Keratinocyte (primary cell): Measurements from ENCODE around the gene ILK. TPM values are rescaled to one million over a fixed set of nuclear protein-coding genes. Genes with fewer than 3 reads are reported as not detected.

Source experiments
- DNase-seq: peaks from one replicate; pipeline ENCODE4 v3.0.0-alpha.2; 2011; ENCODE audit warnings: low read depth, missing footprints, low spot score
- FAIRE-seq: peaks from 2 replicates; lab custom pipeline; 2011; peaks lifted over from hg19 to GRCh38; lab: Jason Lieb, UNC
- H2AFZ ChIP-seq: 2 replicates; pipeline ENCODE4 v1.6.0; 2012; ENCODE audit warnings: low read length, control low read depth, inconsistent platforms; ENCODE audit not compliant: control insufficient read depth
- H3K27ac ChIP-seq: 2 replicates; pipeline ENCODE4 v1.5.1; 2011; ENCODE audit warnings: low read length; ENCODE audit not compliant: control insufficient read depth, insufficient read depth
- H3K27me3 ChIP-seq: 3 replicates; pipeline ENCODE4 v1.6.0; 2011; ENCODE audit warnings: low read length; ENCODE audit not compliant: control insufficient read depth, insufficient read depth; ENCODE audit errors: extremely low read depth
- H3K36me3 ChIP-seq, 2 experiments: 2 replicates in 1 of 2; 3 replicates in 1 of 2; pipeline ENCODE4 v1.5.1; 2011; ENCODE audit warnings: low read length in 2 of 2, mild to moderate bottlenecking in 1 of 2; ENCODE audit not compliant: control insufficient read depth in 2 of 2, insufficient read depth in 2 of 2; ENCODE audit errors: extremely low read depth in 1 of 2
- H3K4me1 ChIP-seq: 3 replicates; pipeline ENCODE4 v1.5.1; 2011; ENCODE audit warnings: low read length; ENCODE audit not compliant: control insufficient read depth, insufficient read depth; ENCODE audit errors: extremely low read depth
- H3K4me2 ChIP-seq: 3 replicates; pipeline ENCODE4 v1.6.0; 2011; ENCODE audit warnings: low read depth, low read length; ENCODE audit not compliant: control insufficient read depth, insufficient read depth; ENCODE audit errors: extremely low read depth
- H3K4me3 ChIP-seq, 3 experiments: fragments of 200-600 bp in 1 of 3; sonication (generic) in 1 of 3; 2 replicates in 2 of 3; 3 replicates in 1 of 3; pipeline ENCODE4 v1.5.1; 2011 to 2016; ENCODE audit warnings: low read length in 3 of 3, mild to moderate bottlenecking in 3 of 3, control low read depth in 2 of 3, inconsistent platforms in 1 of 3, low read depth in 1 of 3, mixed read lengths in 1 of 3, mixed run types in 1 of 3, moderate library complexity in 1 of 3; ENCODE audit not compliant: control insufficient read depth in 2 of 3, insufficient read depth in 2 of 3; ENCODE audit errors: extremely low read depth in 1 of 3
- H3K79me2 ChIP-seq: 2 replicates; pipeline ENCODE4 v1.6.0; 2012; ENCODE audit warnings: low read length; ENCODE audit not compliant: control insufficient read depth, insufficient read depth
- H3K9ac ChIP-seq: 3 replicates; pipeline ENCODE4 v1.6.0; 2011; ENCODE audit warnings: low read length; ENCODE audit not compliant: control insufficient read depth, insufficient read depth; ENCODE audit errors: extremely low read depth
- H3K9me1 ChIP-seq: 3 replicates; pipeline ENCODE4 v1.6.0; 2011; ENCODE audit warnings: low read length; ENCODE audit not compliant: control insufficient read depth, insufficient read depth; ENCODE audit errors: extremely low read depth
- H3K9me3 ChIP-seq: 2 replicates; pipeline ENCODE4 v1.5.1; 2012; ENCODE audit warnings: low read depth, low read length; ENCODE audit not compliant: control insufficient read depth
- H4K20me1 ChIP-seq: 3 replicates; pipeline ENCODE4 v1.6.0; 2011; ENCODE audit warnings: low read length; ENCODE audit not compliant: control insufficient read depth, insufficient read depth; ENCODE audit errors: extremely low read depth
- CTCF ChIP-seq, 3 experiments: IDR thresholded peaks in 1 of 3; conservative IDR thresholded peaks in 1 of 3; optimal IDR thresholded peaks in 1 of 3; 2 replicates in 2 of 3; 3 replicates in 1 of 3; pipeline versions ENCODE3 to v1.5.1; 2011; ENCODE audit warnings: low read length in 3 of 3, mild to moderate bottlenecking in 3 of 3, moderate library complexity in 2 of 3, control low read depth in 1 of 3, inconsistent platforms in 1 of 3; ENCODE audit not compliant: insufficient read depth in 2 of 3; ENCODE audit errors: extremely low read depth in 1 of 3
- EZH2 ChIP-seq: IDR thresholded peaks from one replicate; pipeline ENCODE4 v1.6.1; 2012; ENCODE audit warnings: inconsistent platforms, mild to moderate bottlenecking, low read length, moderate library complexity
- dilution Hi-C: fragments of 300-500 bp; cut with MboI; formaldehyde crosslinking; loops from one replicate; pipeline ENCODE4 v1.7.0; 2020; ENCODE audit warnings: low sequenced_read_pairs; ENCODE audit not compliant: extremely low pct_ligation_motif_present
- polyA plus RNA-seq, 5 experiments: library from polyadenylated mRNA; depleted of rRNA in 3 of 5; stranded (reverse) in 3 of 5; stranded (forward) in 1 of 5; unstranded in 1 of 5; fragments of >200 nt; gene quantifications; 1 replicate in 1 of 5; 2 replicates in 3 of 5; 3 replicates in 1 of 5; pipeline versions ENCODE4 v1.2.1 to v1.2.3, GENCODE V29; 2011 to 2012; ENCODE audit warnings: missing spikeins in 2 of 5, low read depth in 1 of 5, low replicate concordance in 1 of 5

The ILK gene
- polyA plus RNA-seq, 1 donor (not counting 4 experiments of a cell fraction or from before 2014, with no cell fraction given) = 117 TPM

GRCh38 chr11:6604081-6604626 lies 580 bp downstream of the ILK start:
- TF ChIP-seq CTCF (optimal IDR thresholded peaks at IDR 0.05 in 1 of 3, IDR thresholded peaks at IDR 0.05 in 1 of 3, conservative IDR thresholded peaks at IDR 0.05 in 1 of 3; ENCODE audit: extremely low read depth in 1 of 3, insufficient read depth in 2 of 3, low read length in 3 of 3) = peak in 2 of 3 experiments; percentile 9 to 45
- no peak for TF ChIP-seq EZH2
- Histone ChIP-seq H3K4me1 (peaks cover 41% of the 10 kb centered on the region), H3K9me1 (no peaks in the 10 kb centered on the region), H3K4me2 (peak overlapping the region; percentile 99), H3K27ac (peak overlapping the region; percentile 88), H3K9ac (peak overlapping the region; percentile 94), H3K9me3 (no peaks in the 10 kb centered on the region), H3K4me3 (peak overlapping the region; percentile 79 to 98 (median 97)), H4K20me1 (no peaks in the 10 kb centered on the region), H3K27me3 (no peaks in the 10 kb centered on the region), H2AFZ (peak overlapping the region; percentile 94), H3K36me3 (peaks cover 33 to 42% of the 10 kb centered on the region in 2 experiments), H3K79me2 (peaks cover 82% of the 10 kb centered on the region)
- dilution Hi-C loops = no loop called here
- DNase-seq (no peak), FAIRE-seq (no peak)

- dilution Hi-C loops = no loop called here
- DNase-seq = no peak
- peaks cover 78% of the 10 kb centered on the region for H3K79me2 ChIP-seq
- H3K4me1 ChIP-seq = peaks cover 41% of the 10 kb centered on the region
- H3K27me3 ChIP-seq = no peaks in the 10 kb centered on the region
- H3K9me1 ChIP-seq = no peaks in the 10 kb centered on the region
- peaks cover 35 to 43% of the 10 kb centered on the region in 2 experiments for H3K36me3 ChIP-seq
- H3K4me3 ChIP-seq = peak overlapping the region; percentile 79 to 98 (median 97)
- peak overlapping the region; percentile 99 for H3K4me2 ChIP-seq
- peak overlapping the region; percentile 94 for H3K9ac ChIP-seq
- H3K9me3 ChIP-seq = no peaks in the 10 kb centered on the region
- no peaks in the 10 kb centered on the region for H4K20me1 ChIP-seq
- TF ChIP-seq EZH2 (no peak), CTCF (optimal IDR thresholded peaks at IDR 0.05 in 1 of 3, IDR thresholded peaks at IDR 0.05 in 1 of 3, conservative IDR thresholded peaks at IDR 0.05 in 1 of 3; ENCODE audit: extremely low read depth in 1 of 3, insufficient read depth in 2 of 3, low read length in 3 of 3) (no peak)
- H3K27ac ChIP-seq = peak overlapping the region; percentile 88
- no peak for FAIRE-seq
- no peak overlapping the region for H2AFZ ChIP-seq
Observed at GRCh38 chr11:6604790-6605189, 1.2 kb downstream of the ILK start.
